Activated T-cell treated with anti-CD3 and anti-CD28 coated beads for 48 hours (primary cell): Measurements from ENCODE around the gene ABL1.
"Not testable (repeated sequence)": the region's sequence is repeated elsewhere in the genome, so short reads cannot be mapped to it uniquely, and the experiment has no call there.

Experiments used
- DNase-seq: peaks from one replicate; pipeline ENCODE4 v3.0.0-alpha.2; 2020; ENCODE audit warnings: low read depth

The ABL1 gene

DNA sequence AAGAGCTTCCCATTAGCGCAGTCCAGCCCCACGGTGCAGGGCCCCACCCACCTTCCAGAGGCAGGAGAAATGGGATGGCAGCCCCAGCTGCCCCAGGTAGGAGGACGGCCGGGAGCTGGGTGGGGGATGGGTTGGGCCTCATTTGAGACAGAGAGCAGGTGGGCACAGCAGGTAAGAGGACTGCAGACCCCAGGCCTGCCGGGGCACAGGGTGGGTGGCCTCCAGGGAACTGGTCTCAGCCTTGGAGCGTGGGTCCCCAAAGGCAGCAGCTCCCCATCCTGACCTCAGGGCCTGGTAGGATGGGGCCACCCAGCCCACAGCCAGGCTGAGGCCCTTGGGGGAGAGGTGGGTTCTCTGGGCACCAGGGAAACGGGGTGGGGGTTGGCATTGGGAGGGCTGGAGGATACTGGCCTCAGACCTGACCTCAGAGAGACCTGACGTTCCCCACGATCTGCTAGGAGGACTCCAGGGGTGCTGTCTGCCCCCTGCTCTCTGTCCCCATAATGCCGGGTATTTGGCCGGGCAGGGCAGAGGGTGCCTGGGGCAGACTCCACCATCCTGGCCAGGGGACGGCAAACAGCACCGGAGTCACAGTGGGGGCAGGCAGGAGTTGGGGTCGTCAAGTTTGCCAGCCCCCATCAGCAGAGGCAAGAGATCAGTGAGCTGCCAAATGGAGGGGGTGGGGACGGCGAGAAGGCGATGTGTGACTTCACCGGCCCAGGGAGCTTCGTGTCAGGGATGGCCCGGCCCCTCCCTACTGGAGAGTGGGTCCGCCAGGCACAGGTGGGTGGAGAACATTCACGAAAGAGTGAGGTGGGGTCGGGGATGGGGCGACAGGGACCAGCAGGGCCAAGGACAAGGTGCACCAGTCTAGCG lies 68.4 kb downstream of the ABL1 start:
- DNase-seq: no peak

- DNase-seq: no peak
Measured at GRCh38 chr9:130904070-130905044, 69.3 kb downstream of the ABL1 start.

- DNase-seq: no peak
Measured at GRCh38 chr9:130905125-130905901, 70.3 kb downstream of the ABL1 start.

GRCh38 chr9:130905902-130906734 lies 71.1 kb downstream of the ABL1 start:
- DNase-seq: no peak

GRCh38 chr9:130906735-130907416 lies 71.8 kb downstream of the ABL1 start:
- no peak for DNase-seq

DNA sequence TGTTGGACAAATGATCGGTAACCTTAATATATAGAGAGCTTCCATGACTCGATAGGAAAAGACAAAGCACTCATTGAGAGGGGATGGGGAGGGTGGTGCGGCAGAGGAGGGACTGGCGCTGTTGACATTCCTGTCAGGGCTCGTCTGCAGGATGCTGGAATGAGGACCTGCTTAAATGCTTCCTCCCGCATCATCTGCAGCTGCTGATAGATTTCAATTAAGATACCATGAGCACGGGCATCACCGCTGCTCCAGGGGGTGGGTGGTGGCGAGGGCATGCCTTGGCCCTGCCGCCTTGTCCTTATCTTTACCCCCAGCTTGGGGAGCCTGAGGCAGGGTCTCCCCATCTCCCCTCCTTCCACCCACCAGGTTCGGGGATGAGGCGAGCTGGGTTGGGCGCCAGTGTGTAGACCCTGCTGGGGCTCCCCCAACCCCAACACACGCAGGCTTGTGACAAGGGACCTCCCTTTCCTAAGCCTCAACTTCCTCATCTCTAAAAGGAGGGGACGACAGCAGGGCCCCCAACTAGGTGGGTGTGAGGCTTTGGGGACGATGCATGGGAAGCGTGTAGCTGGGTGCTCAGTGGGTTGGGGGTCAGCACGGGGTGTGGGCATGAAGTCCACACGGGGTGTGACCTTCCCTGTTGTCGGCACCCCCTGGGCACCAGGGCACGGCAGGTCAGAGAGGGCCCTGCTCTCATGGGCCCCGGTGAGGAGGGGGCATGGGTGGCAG lies 73.3 kb downstream of the ABL1 start:
- DNase-seq: no peak

DNA sequence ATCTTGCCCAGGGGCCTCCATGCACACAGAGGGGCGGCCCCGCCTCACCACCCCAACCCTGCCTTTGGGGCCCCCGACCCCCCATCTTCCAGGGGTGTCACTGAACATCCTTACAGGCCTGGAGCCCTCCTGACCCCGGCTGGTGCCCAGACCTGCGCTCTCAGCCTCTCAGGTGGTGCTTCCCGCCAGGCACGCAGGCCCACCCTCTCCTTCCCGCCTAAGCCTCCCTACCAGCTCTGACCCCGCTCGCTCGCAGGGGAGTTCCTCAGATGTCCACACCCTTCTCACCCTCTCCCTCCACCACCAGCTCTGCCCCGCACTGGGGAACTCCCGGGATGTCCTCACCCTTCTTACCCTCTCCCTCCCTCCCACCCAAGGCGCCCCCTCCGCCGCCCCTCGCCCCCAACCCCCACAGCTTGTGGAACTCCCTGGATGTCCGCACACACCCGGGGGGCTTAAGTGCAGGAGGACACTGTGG lies 73.9 kb downstream of the ABL1 start:
- DNase-seq: no peak

GRCh38 chr9:130910041-130910440 lies 75.0 kb downstream of the ABL1 start:
- DNase-seq: not testable (repeated sequence)

DNA sequence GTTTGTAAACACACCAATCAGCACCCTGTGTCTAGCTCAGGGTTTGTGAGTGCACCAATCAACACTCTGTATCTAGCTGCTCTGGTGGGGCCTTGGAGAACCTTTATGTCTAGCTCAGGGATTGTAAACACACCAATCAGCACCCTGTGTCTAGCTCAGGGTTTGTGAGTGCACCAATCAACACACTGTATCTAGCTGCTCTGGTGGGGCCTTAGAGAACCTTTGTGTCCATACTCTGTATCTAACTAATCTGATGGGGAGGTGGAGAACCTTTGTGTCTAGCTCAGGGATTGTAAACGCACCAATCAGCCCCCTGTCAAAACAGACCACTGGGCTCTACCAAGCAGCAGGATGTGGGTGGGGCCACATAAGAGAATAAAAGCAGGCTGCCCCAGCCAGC lies 75.6 kb downstream of the ABL1 start:
- not testable (repeated sequence) for DNase-seq

- DNase-seq: no peak
Measured at GRCh38 chr9:130911254-130912049, 76.4 kb downstream of the ABL1 start.

GRCh38 chr9:130912932-130913598 lies 78.0 kb downstream of the ABL1 start:
- DNase-seq: no peak

- no peak for DNase-seq
Measured at GRCh38 chr9:130913599-130914416, 78.8 kb downstream of the ABL1 start.

DNA sequence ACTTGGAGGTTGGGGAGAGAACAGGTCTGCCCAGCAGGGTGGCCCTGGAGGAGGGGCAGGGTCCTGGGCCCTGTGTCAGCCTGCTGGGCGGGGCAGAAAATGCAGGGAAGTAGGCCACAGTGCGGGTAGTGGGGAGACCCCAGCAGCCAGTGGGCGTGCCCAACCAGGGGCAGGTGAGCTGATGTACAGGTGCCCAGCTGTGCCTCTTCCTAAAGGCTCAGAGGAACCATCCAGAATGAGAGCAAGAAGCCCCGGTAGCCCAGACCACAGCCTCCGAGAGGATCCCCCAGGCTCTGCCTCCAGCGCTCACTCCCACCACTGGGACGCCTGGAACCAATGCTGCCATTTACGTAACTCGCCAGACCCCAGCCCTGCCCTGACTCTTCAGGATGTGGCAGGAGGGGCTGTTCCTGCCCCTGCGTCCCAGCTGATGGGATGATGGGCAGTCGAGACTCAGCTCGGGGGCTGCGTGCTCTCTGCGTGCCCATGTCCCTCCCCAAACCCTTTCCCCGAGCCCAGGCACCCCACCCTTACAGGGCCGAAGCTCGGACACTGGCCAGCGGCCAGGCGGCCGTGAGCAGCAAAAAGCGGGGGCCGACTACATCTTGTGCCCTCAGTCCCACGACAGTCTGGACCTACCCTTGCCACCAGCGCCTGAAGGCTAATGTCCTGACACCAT lies 79.5 kb downstream of the ABL1 start:
- no peak for DNase-seq

GRCh38 chr9:130915096-130915447 lies 80.0 kb downstream of the ABL1 start:
- DNase-seq: no peak

GRCh38 chr9:130917168-130917960 lies 82.3 kb downstream of the ABL1 start:
- DNase-seq: no peak
